ENCODE results near the gene TMEM108. TPM values are rescaled to one million over a fixed set of nuclear protein-coding genes. Genes with fewer than 3 reads are reported as not detected.

The TMEM108 gene
- polyA plus RNA-seq, 3 donors = not detected

DNA sequence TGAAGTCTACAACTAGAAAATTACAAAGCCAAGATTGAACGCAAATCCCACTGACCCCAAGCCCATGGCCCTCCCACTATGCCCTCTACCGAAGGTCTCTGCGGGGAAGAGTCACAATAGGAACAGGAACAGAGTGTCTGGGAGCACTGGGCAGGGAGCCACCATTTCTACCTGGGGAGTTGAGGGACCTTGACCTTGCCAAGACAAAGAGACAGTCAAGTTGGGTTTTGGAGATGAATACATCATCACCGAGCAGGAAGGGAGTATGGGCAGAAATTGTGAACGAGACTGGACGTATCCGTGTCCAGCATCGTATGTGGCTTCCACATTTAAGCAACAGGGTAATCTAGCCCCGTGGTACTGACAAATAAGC is 330.9 kb downstream of the TMEM108 start:
- Histone ChIP-seq H3K79me2 (ENCODE audit: insufficient read depth, low read length) (no peaks in the 10 kb centered on the region), H3K9ac (ENCODE audit: insufficient read depth, low read length, poor library complexity, severe bottlenecking) (no peak overlapping the region), H3K9me3 (replicated peaks in 1 of 2; ENCODE audit: control insufficient read depth in 1 of 2, insufficient read depth in 1 of 2, low read length in 2 of 2) (no peaks in the 10 kb centered on the region), H2AFZ (ENCODE audit: insufficient read depth, low read depth, low read length, poor library complexity, severe bottlenecking) (no peak overlapping the region), H3K4me2 (replicated peaks; ENCODE audit: extremely low read depth, low read length, poor library complexity, severe bottlenecking) (no peak overlapping the region), H4K20me1 (ENCODE audit: insufficient read depth, low read length) (no peaks in the 10 kb centered on the region), H3K4me3 (replicated peaks in 1 of 3; ENCODE audit: low read depth in 2 of 3, low read length in 3 of 3) (no peak overlapping the region), H3K27ac (ENCODE audit: low read depth in 1 of 2, low read length in 2 of 2) (no peak overlapping the region), H3K27me3 (ENCODE audit: control insufficient read depth in 2 of 2, insufficient read depth in 2 of 2, low read length in 2 of 2) (no peaks in the 10 kb centered on the region), H3K4me1 (ENCODE audit: control insufficient read depth in 1 of 2, insufficient read depth in 2 of 2, low read length in 2 of 2) (no peaks in the 10 kb centered on the region), H3K36me3 (replicated peaks in 1 of 2; ENCODE audit: control insufficient read depth in 1 of 2, insufficient read depth in 2 of 2, low read length in 2 of 2) (no peaks in the 10 kb centered on the region)
- TF ChIP-seq, protein P1, sequence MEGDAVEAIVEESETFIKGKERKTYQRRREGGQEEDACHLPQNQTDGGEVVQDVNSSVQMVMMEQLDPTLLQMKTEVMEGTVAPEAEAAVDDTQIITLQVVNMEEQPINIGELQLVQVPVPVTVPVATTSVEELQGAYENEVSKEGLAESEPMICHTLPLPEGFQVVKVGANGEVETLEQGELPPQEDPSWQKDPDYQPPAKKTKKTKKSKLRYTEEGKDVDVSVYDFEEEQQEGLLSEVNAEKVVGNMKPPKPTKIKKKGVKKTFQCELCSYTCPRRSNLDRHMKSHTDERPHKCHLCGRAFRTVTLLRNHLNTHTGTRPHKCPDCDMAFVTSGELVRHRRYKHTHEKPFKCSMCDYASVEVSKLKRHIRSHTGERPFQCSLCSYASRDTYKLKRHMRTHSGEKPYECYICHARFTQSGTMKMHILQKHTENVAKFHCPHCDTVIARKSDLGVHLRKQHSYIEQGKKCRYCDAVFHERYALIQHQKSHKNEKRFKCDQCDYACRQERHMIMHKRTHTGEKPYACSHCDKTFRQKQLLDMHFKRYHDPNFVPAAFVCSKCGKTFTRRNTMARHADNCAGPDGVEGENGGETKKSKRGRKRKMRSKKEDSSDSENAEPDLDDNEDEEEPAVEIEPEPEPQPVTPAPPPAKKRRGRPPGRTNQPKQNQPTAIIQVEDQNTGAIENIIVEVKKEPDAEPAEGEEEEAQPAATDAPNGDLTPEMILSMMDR (IDR thresholded peaks at IDR 0.05) = no peak
- Mint-ChIP-seq H3K4me3 (no peak overlapping the region), H3K27me3 (ENCODE audit: low read depth in 3 of 3) (peaks cover 2 to 4% (median 2%) of the 10 kb centered on the region in 3 donors), H3K27ac (no peak overlapping the region), H3K4me1 (no peaks in the 10 kb centered on the region), H3K36me3 (no peaks in the 10 kb centered on the region), H3K9me3 (no peaks in the 10 kb centered on the region)
- no peak for DNase-seq
- 94% methylated on average over 7 of the region's 9 CpGs for WGBS (ENCODE audit: insufficient coverage)
- intact Hi-C loops (cut with micrococcal nuclease) = no loop called here

DNA sequence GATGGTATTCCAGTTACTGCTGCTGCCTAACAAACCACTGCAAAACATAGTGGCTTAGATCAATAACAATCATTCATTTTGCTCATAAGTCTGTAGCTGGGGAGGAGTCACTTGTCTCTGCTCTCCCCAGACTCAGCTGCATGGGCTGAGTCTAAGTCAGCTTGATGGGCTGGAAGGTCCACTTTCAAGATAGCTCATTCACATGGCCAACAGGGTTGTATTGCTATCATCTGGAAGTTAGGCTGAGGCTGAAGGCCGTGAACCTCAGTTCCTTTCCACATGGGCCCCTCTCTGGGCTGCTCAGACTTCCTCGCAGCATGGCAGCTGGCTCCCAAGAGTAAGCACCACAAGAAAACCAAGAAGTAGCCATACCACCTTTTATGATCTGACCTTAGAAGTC is 333.0 kb downstream of the TMEM108 start:
- H4K20me1 ChIP-seq (ENCODE audit: insufficient read depth, low read length) = no peaks in the 10 kb centered on the region
- no peak overlapping the region for H3K4me3 Mint-ChIP-seq
- TF ChIP-seq, protein P1 (IDR thresholded peaks at IDR 0.05) = no peak
- no peaks in the 10 kb centered on the region for H3K4me1 ChIP-seq (ENCODE audit: control insufficient read depth in 1 of 2, insufficient read depth in 2 of 2, low read length in 2 of 2)
- intact Hi-C loops (cut with micrococcal nuclease) = no loop called here
- no peaks in the 10 kb centered on the region for H3K4me1 Mint-ChIP-seq
- H3K27ac Mint-ChIP-seq = no peak overlapping the region
- H3K36me3 ChIP-seq (replicated peaks in 1 of 2; ENCODE audit: control insufficient read depth in 1 of 2, insufficient read depth in 2 of 2, low read length in 2 of 2) = no peaks in the 10 kb centered on the region
- no peak overlapping the region for H3K4me3 ChIP-seq (replicated peaks in 1 of 3; ENCODE audit: low read depth in 2 of 3, low read length in 3 of 3)
- H3K9ac ChIP-seq (ENCODE audit: insufficient read depth, low read length, poor library complexity, severe bottlenecking) = no peak overlapping the region
- no peaks in the 10 kb centered on the region for H3K9me3 Mint-ChIP-seq
- H3K36me3 Mint-ChIP-seq = no peaks in the 10 kb centered on the region
- peaks cover 2 to 4% (median 4%) of the 10 kb centered on the region in 3 donors for H3K27me3 Mint-ChIP-seq (ENCODE audit: low read depth in 3 of 3)
- no peak overlapping the region for H3K27ac ChIP-seq (ENCODE audit: low read depth in 1 of 2, low read length in 2 of 2)
- H3K27me3 ChIP-seq (ENCODE audit: control insufficient read depth in 2 of 2, insufficient read depth in 2 of 2, low read length in 2 of 2) = no peaks in the 10 kb centered on the region
- no peak overlapping the region for H2AFZ ChIP-seq (ENCODE audit: insufficient read depth, low read depth, low read length, poor library complexity, severe bottlenecking)
- H3K9me3 ChIP-seq (replicated peaks in 1 of 2; ENCODE audit: control insufficient read depth in 1 of 2, insufficient read depth in 1 of 2, low read length in 2 of 2) = no peaks in the 10 kb centered on the region
- DNase-seq = no peak
- H3K79me2 ChIP-seq (ENCODE audit: insufficient read depth, low read length) = no peaks in the 10 kb centered on the region
- 100% methylated on average over 1 of the region's 2 CpGs for WGBS (ENCODE audit: insufficient coverage)
- H3K4me2 ChIP-seq (replicated peaks; ENCODE audit: extremely low read depth, low read length, poor library complexity, severe bottlenecking) = no peak overlapping the region

Measured in CD14-positive monocyte (primary cell).